Neural crest cell (in vitro differentiated cells): Measurements from ENCODE around the gene ZNF385B. TPM values are rescaled to one million over a fixed set of nuclear protein-coding genes. Genes with fewer than 3 reads are reported as not detected.

Experiments used
- DNase-seq: peaks from one replicate; pipeline ENCODE4 v3.0.0; 2021; ENCODE audit warnings: low read depth, mixed read lengths, low spot score
- H3K27ac Mint-ChIP-seq: one replicate; pipeline ENCODE4 v1.8.0; 2021; ENCODE audit warnings: mild to moderate bottlenecking, mixed read lengths; ENCODE audit not compliant: unreplicated experiment
- H3K27me3 Mint-ChIP-seq: 2 replicates; pipeline ENCODE4 v1.8.0; 2021; ENCODE audit warnings: low read depth, mild to moderate bottlenecking, mixed read lengths
- H3K36me3 Mint-ChIP-seq: 2 replicates; pipeline ENCODE4 v1.8.0; 2021; ENCODE audit warnings: low read depth, mild to moderate bottlenecking, mixed read lengths
- H3K4me1 Mint-ChIP-seq: 2 replicates; pipeline ENCODE4 v1.8.0; 2021; ENCODE audit warnings: mixed read lengths
- H3K4me3 Mint-ChIP-seq: one replicate; pipeline ENCODE4 v1.8.0; 2021; ENCODE audit warnings: mild to moderate bottlenecking, mixed read lengths
- H3K9me3 Mint-ChIP-seq: 2 replicates; pipeline ENCODE4 v1.8.0; 2021; ENCODE audit warnings: mixed read lengths
- total RNA-seq: library from RNA; stranded (reverse); gene quantifications from 2 replicates; pipeline ENCODE4 v1.2.1, GENCODE V29; 2021
- TF ChIP-seq, protein P1 (sequence below): fragments of 200-600 bp; sonication (generic); conservative IDR thresholded peaks from 2 replicates; pipeline ENCODE4 v1.5.0; 2021; ENCODE audit warnings: antibody characterized with exemption, mild to moderate bottlenecking

Gene ZNF385B
- total RNA-seq, 1 donor from 2014 or later, result 2.1 TPM

DNA sequence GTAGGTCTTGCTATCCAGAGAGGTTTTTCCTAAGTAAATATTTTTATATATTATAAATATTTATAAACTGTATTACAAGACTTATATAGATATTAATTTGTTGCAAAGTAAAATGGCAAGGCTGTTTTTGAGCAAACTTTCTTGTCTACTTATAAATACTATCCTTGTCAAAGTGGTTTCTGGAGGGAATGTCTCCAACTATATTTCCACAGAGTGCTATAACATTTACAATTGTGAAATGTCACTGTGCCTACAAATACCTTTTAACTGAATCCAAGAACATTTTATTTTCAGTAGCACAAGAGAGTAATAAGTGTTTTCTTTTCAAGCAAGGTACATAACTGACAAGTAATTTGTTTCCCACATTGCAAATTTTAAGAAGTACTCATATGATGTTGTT is 256.8 kb downstream of the ZNF385B start:
- no peak overlapping the region for H3K4me3 Mint-ChIP-seq
- no peak overlapping the region for H3K27ac Mint-ChIP-seq
- no peaks in the 10 kb centered on the region for H3K9me3 Mint-ChIP-seq
- peaks cover 9% of the 10 kb centered on the region for H3K4me1 Mint-ChIP-seq
- H3K27me3 Mint-ChIP-seq, result no peaks in the 10 kb centered on the region
- TF ChIP-seq, protein P1, sequence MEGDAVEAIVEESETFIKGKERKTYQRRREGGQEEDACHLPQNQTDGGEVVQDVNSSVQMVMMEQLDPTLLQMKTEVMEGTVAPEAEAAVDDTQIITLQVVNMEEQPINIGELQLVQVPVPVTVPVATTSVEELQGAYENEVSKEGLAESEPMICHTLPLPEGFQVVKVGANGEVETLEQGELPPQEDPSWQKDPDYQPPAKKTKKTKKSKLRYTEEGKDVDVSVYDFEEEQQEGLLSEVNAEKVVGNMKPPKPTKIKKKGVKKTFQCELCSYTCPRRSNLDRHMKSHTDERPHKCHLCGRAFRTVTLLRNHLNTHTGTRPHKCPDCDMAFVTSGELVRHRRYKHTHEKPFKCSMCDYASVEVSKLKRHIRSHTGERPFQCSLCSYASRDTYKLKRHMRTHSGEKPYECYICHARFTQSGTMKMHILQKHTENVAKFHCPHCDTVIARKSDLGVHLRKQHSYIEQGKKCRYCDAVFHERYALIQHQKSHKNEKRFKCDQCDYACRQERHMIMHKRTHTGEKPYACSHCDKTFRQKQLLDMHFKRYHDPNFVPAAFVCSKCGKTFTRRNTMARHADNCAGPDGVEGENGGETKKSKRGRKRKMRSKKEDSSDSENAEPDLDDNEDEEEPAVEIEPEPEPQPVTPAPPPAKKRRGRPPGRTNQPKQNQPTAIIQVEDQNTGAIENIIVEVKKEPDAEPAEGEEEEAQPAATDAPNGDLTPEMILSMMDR, result no peak
- H3K36me3 Mint-ChIP-seq, result no peaks in the 10 kb centered on the region
- DNase-seq, result no peak

DNA sequence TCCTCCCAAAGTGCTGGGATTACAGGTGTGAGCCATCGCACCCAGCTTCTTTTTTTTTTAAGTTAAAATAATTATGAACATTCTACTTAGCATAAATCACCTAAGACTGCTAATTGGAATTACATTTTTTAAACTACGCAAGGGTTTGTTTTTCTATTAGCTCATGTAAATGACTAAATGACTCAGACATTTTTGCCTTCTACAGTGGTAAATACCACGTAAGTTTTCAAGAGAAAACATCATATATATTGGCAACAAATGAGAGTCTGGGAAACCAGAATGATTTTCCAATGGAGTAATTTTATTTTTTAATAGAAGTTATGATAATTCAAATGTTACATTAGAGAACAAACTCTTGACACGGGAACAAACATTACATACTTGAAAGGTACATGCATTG is 259.0 kb downstream of the ZNF385B start:
- Mint-ChIP-seq H3K4me3 (no peak overlapping the region), H3K27ac (no peak overlapping the region), H3K36me3 (no peaks in the 10 kb centered on the region), H3K9me3 (no peaks in the 10 kb centered on the region), H3K27me3 (no peaks in the 10 kb centered on the region), H3K4me1 (no peaks in the 10 kb centered on the region)
- no peak for DNase-seq
- TF ChIP-seq, protein P1, result no peak

DNA sequence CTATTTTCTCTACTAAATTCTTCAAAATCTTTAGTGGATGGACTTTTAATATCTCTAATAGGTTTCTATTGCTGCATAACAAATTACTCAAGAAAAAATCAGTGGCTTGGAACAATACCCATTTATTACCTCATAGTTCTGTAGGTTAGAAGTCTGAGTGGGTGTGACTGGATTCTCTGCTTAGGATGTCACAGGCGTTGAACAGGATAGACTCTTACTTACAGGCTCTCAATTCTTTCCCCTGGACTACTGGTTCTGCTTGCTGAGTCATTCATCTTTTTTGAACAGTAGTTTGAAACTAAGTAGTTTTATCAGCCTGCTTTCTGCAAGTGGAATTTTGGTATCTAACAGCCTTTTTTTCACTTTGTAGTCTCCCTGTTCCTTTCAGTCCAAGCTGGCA is 265.4 kb downstream of the ZNF385B start:
- no peak overlapping the region for H3K4me3 Mint-ChIP-seq
- H3K4me1 Mint-ChIP-seq, result no peaks in the 10 kb centered on the region
- H3K27me3 Mint-ChIP-seq, result no peaks in the 10 kb centered on the region
- TF ChIP-seq, protein P1, result no peak
- no peaks in the 10 kb centered on the region for H3K36me3 Mint-ChIP-seq
- no peak for DNase-seq
- no peak overlapping the region for H3K27ac Mint-ChIP-seq
- no peaks in the 10 kb centered on the region for H3K9me3 Mint-ChIP-seq

DNA sequence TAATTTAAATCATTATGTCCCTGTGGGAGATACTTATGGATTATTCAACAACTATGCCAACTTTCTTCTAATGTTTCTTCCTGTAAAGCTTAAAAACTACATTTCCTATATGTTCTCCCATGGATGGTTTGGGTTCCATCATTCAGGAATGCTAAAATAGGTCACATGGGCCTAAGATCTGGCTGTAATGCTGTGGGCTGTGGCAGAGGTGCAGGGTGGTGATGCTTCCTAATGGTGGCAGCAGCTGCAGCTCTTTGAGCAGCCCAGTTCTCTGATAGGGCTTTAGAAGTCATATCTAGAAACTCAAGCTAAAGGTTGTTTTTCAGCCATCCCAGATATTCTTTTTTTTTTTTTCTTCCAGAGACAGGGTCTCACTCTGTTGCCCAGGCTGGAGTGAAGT is 266.1 kb downstream of the ZNF385B start:
- no peaks in the 10 kb centered on the region for H3K27me3 Mint-ChIP-seq
- no peaks in the 10 kb centered on the region for H3K9me3 Mint-ChIP-seq

DNA sequence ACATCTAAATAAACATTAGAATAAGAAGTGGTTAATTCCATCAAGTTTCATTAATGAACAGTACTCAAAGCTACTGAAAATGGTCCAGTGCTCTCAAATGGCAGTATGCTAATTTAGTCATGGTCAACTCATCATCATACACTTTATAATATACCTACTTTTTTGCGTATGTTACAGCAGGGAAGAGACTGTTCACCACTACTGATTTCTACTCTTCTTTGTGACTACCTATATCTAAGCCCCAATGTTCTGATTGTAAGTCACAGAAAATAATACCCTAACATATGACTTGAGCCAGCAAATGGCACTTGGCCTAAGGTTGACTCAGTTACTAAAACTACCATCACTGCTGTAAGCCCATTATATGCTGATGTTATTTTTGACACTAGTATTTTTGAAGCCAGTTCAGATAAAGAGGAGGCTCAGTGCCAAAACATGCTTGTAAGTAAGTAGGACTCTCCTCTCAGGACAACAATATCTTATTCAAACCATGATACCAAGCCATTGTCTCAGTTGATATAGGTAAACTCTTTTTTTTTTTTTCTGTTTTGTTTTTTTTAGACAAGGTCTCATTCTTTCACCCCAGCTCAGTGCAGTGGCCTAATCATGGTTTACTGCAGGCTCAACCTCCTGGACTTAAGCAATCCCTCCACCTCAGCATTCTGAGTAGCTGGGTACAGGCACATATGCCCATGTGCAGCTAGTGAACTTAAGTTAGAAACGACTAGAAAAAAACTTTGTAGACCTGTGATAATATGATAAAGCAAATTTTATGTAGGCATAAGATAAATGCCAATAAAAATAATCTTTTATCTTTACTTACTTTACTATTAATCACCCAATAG is 266.9 kb downstream of the ZNF385B start:
- no peak overlapping the region for H3K4me3 Mint-ChIP-seq
- H3K9me3 Mint-ChIP-seq, result no peaks in the 10 kb centered on the region
- no peak overlapping the region for H3K27ac Mint-ChIP-seq
- no peaks in the 10 kb centered on the region for H3K4me1 Mint-ChIP-seq
- TF ChIP-seq, protein P1, result no peak
- H3K36me3 Mint-ChIP-seq, result no peaks in the 10 kb centered on the region
- no peaks in the 10 kb centered on the region for H3K27me3 Mint-ChIP-seq
- DNase-seq, result no peak

More for the DNA sequence above, 266.1 kb downstream of the ZNF385B start:
- no peak overlapping the region for H3K27ac Mint-ChIP-seq
- DNase-seq, result no peak
- H3K4me1 Mint-ChIP-seq, result no peaks in the 10 kb centered on the region
- no peaks in the 10 kb centered on the region for H3K36me3 Mint-ChIP-seq
- TF ChIP-seq, protein P1, result no peak
- H3K4me3 Mint-ChIP-seq, result no peak overlapping the region
